ENCODE measurements around the gene TXNDC12. TPM values are rescaled to one million over a fixed set of nuclear protein-coding genes. Genes with fewer than 3 reads are reported as not detected.
"Not testable (repeated sequence)": the region's sequence is repeated elsewhere in the genome, so short reads cannot be mapped to it uniquely, and the experiment has no call there.

Gene TXNDC12
- polyA plus RNA-seq, 1 donor from 2014 or later: 75.4 TPM

GRCh38 chr1:52057255-52057654, 2.3 kb upstream of the TXNDC12 start:
- H3K27me3 Mint-ChIP-seq: no peaks in the 10 kb centered on the region
- H3K9me3 Mint-ChIP-seq: no peaks in the 10 kb centered on the region
- H3K36me3 Mint-ChIP-seq: no peaks in the 10 kb centered on the region
- H3K27ac Mint-ChIP-seq: peak overlapping the region in 2 of 3 donors; percentile 86 to 97
- H3K4me3 Mint-ChIP-seq: peak overlapping the region; percentile 92 to 99 (median 98)
- H3K4me1 Mint-ChIP-seq: peaks cover 32 to 41% (median 39%) of the 10 kb centered on the region in 3 donors

- peaks cover 34 to 41% (median 39%) of the 10 kb centered on the region in 3 donors for H3K4me1 Mint-ChIP-seq
- H3K4me3 Mint-ChIP-seq: peak overlapping the region; percentile 92 to 99 (median 98)
- H3K36me3 Mint-ChIP-seq: no peaks in the 10 kb centered on the region
- H3K27ac Mint-ChIP-seq: peak overlapping the region; percentile 86 to 98 (median 97)
- H3K9me3 Mint-ChIP-seq: no peaks in the 10 kb centered on the region
- no peaks in the 10 kb centered on the region for H3K27me3 Mint-ChIP-seq
Observed at GRCh38 chr1:52056937-52057231, 1.9 kb upstream of the TXNDC12 start.

GRCh38 chr1:52056163-52056936, 1.4 kb upstream of the TXNDC12 start, which contains the start of gene BTF3L4:
BTF3L4 (plus strand) TSS chr1:52056295; CDS start chr1:52059848, 3,553 bp downstream.
- no peaks in the 10 kb centered on the region for H3K9me3 Mint-ChIP-seq
- peak within 1 kb of the TSS; percentile 92 to 99 (median 98) for H3K4me3 Mint-ChIP-seq
- H3K36me3 Mint-ChIP-seq: no peaks in the 10 kb centered on the region
- H3K27me3 Mint-ChIP-seq: no peaks in the 10 kb centered on the region
- peak within 1 kb of the TSS; percentile 86 to 98 (median 97) for H3K27ac Mint-ChIP-seq
- peaks cover 34 to 43% (median 39%) of the 10 kb centered on the region in 3 donors for H3K4me1 Mint-ChIP-seq

- no peaks in the 10 kb centered on the region for H3K9me3 Mint-ChIP-seq
- peak overlapping the region; percentile 86 to 98 (median 97) for H3K27ac Mint-ChIP-seq
- H3K4me3 Mint-ChIP-seq: peak overlapping the region; percentile 92 to 99 (median 98)
- no peaks in the 10 kb centered on the region for H3K27me3 Mint-ChIP-seq
- peaks cover 36 to 45% (median 38%) of the 10 kb centered on the region in 3 donors for H3K4me1 Mint-ChIP-seq
- no peaks in the 10 kb centered on the region for H3K36me3 Mint-ChIP-seq
Observed at GRCh38 chr1:52055866-52056162, 823 bp upstream of the TXNDC12 start.

- H3K4me1 Mint-ChIP-seq: peaks cover 35 to 51% (median 40%) of the 10 kb centered on the region in 3 donors
- no peaks in the 10 kb centered on the region for H3K27me3 Mint-ChIP-seq
- peak overlapping the region; percentile 86 to 98 (median 97) for H3K27ac Mint-ChIP-seq
- H3K4me3 Mint-ChIP-seq: peak overlapping the region; percentile 92 to 99 (median 98)
- no peaks in the 10 kb centered on the region for H3K36me3 Mint-ChIP-seq
- no peaks in the 10 kb centered on the region for H3K9me3 Mint-ChIP-seq
Observed at GRCh38 chr1:52054496-52055065, 410 bp downstream of the TXNDC12 start.

GRCh38 chr1:52053862-52054261, 1.1 kb downstream of the TXNDC12 start:
- H3K27ac Mint-ChIP-seq: peak overlapping the region in 2 of 3 donors; percentile 86 to 97
- no peaks in the 10 kb centered on the region for H3K36me3 Mint-ChIP-seq
- H3K4me1 Mint-ChIP-seq: peaks cover 29 to 45% (median 37%) of the 10 kb centered on the region in 3 donors
- peak overlapping the region; percentile 92 to 99 (median 98) for H3K4me3 Mint-ChIP-seq
- no peaks in the 10 kb centered on the region for H3K27me3 Mint-ChIP-seq
- no peaks in the 10 kb centered on the region for H3K9me3 Mint-ChIP-seq

- H3K36me3 Mint-ChIP-seq, H3K4me3 Mint-ChIP-seq, H3K27me3 Mint-ChIP-seq, H3K27ac Mint-ChIP-seq, H3K9me3 Mint-ChIP-seq: not testable (repeated sequence)
- peaks cover 13 to 35% (median 13%) of the 10 kb centered on the region in 3 donors for H3K4me1 Mint-ChIP-seq
Observed at GRCh38 chr1:52049337-52049736, 5.7 kb downstream of the TXNDC12 start.

GRCh38 chr1:52045666-52046195, 9.3 kb downstream of the TXNDC12 start:
- peaks cover 13% of the 10 kb centered on the region for H3K36me3 Mint-ChIP-seq
- H3K4me1 Mint-ChIP-seq: peaks cover 0 to 22% (median 5%) of the 10 kb centered on the region in 3 donors
- not testable (repeated sequence) for H3K27me3 Mint-ChIP-seq, H3K27ac Mint-ChIP-seq, H3K4me3 Mint-ChIP-seq, H3K9me3 Mint-ChIP-seq

GRCh38 chr1:52045236-52045635, 9.8 kb downstream of the TXNDC12 start:
- Mint-ChIP-seq H3K27ac (no peak overlapping the region), H3K9me3 (no peaks in the 10 kb centered on the region)

GRCh38 chr1:52041551-52042185, 13.3 kb downstream of the TXNDC12 start:
- peaks cover 8% of the 10 kb centered on the region for H3K36me3 Mint-ChIP-seq
- no peak overlapping the region for H3K4me3 Mint-ChIP-seq
- H3K27ac Mint-ChIP-seq: no peak overlapping the region
- H3K9me3 Mint-ChIP-seq: no peaks in the 10 kb centered on the region
- H3K4me1 Mint-ChIP-seq: peaks cover 0 to 13% (median 0%) of the 10 kb centered on the region in 3 donors
- H3K27me3 Mint-ChIP-seq: no peaks in the 10 kb centered on the region

More at GRCh38 chr1:52045236-52045635, 9.8 kb downstream of the TXNDC12 start:
- H3K27me3 Mint-ChIP-seq: no peaks in the 10 kb centered on the region
- H3K36me3 Mint-ChIP-seq: peaks cover 13% of the 10 kb centered on the region
- H3K4me3 Mint-ChIP-seq: no peak overlapping the region
- peaks cover 0 to 18% (median 2%) of the 10 kb centered on the region in 3 donors for H3K4me1 Mint-ChIP-seq

- no peak overlapping the region for H3K27ac Mint-ChIP-seq
- H3K4me3 Mint-ChIP-seq: no peak overlapping the region
- no peaks in the 10 kb centered on the region for H3K27me3 Mint-ChIP-seq
- no peaks in the 10 kb centered on the region for H3K9me3 Mint-ChIP-seq
- H3K4me1 Mint-ChIP-seq: peaks cover 4 to 11% (median 6%) of the 10 kb centered on the region in 3 donors
- peaks cover 5% of the 10 kb centered on the region for H3K36me3 Mint-ChIP-seq
Observed at GRCh38 chr1:52037909-52038308, 17.1 kb downstream of the TXNDC12 start.

GRCh38 chr1:52037402-52037814, 17.6 kb downstream of the TXNDC12 start:
- no peaks in the 10 kb centered on the region for H3K27me3 Mint-ChIP-seq
- peaks cover 5% of the 10 kb centered on the region for H3K36me3 Mint-ChIP-seq
- no peak overlapping the region for H3K4me3 Mint-ChIP-seq
- H3K27ac Mint-ChIP-seq: no peak overlapping the region
- peaks cover 7 to 15% (median 8%) of the 10 kb centered on the region in 3 donors for H3K4me1 Mint-ChIP-seq
- no peaks in the 10 kb centered on the region for H3K9me3 Mint-ChIP-seq

- peaks cover 12% of the 10 kb centered on the region for H3K36me3 Mint-ChIP-seq
- H3K27ac Mint-ChIP-seq: peak overlapping the region; percentile 89 to 93 (median 90)
- no peaks in the 10 kb centered on the region for H3K27me3 Mint-ChIP-seq
Observed at GRCh38 chr1:52034050-52034384, 21.0 kb downstream of the TXNDC12 start.

GRCh38 chr1:52033190-52034049, 21.6 kb downstream of the TXNDC12 start, which contains the start of gene KTI12:
KTI12 (minus strand) TSS chr1:52033810; CDS start chr1:52033761, 49 bp downstream.
- Mint-ChIP-seq H3K9me3 (no peaks in the 10 kb centered on the region), H3K36me3 (peaks cover 12% of the 10 kb centered on the region), H3K27me3 (no peaks in the 10 kb centered on the region), H3K27ac (peak within 1 kb of the TSS; percentile 89 to 93 (median 90)), H3K4me3 (peak within 1 kb of the TSS; percentile 94 to 95 (median 95)), H3K4me1 (peaks cover 27 to 37% (median 30%) of the 10 kb centered on the region in 3 donors)

More at GRCh38 chr1:52034050-52034384, 21.0 kb downstream of the TXNDC12 start:
- peak overlapping the region; percentile 94 to 95 (median 95) for H3K4me3 Mint-ChIP-seq
- H3K9me3 Mint-ChIP-seq: no peaks in the 10 kb centered on the region
- H3K4me1 Mint-ChIP-seq: peaks cover 27 to 37% (median 30%) of the 10 kb centered on the region in 3 donors
